HUES6 (cell line): ENCODE data around the gene KCNJ6.
"Not testable (repeated sequence)": the region's sequence is repeated elsewhere in the genome, so short reads cannot be mapped to it uniquely, and the experiment has no call there.

Experiments
- H3K27ac ChIP-seq: 2 replicates; pipeline ENCODE4 v1.7.0; 2013; ENCODE audit warnings: low read depth, mild to moderate bottlenecking, low read length, inconsistent platforms
- H3K27me3 ChIP-seq: 2 replicates; pipeline ENCODE4 v1.6.1; 2013; ENCODE audit warnings: low read length; ENCODE audit not compliant: control insufficient read depth, insufficient read depth
- H3K36me3 ChIP-seq: 2 replicates; pipeline ENCODE4 v1.6.1; 2013; ENCODE audit warnings: low read length; ENCODE audit not compliant: control insufficient read depth, insufficient read depth
- H3K4me1 ChIP-seq: 2 replicates; pipeline ENCODE4 v1.6.1; 2013; ENCODE audit warnings: low read length; ENCODE audit not compliant: control insufficient read depth, insufficient read depth
- H3K4me3 ChIP-seq: 2 replicates; pipeline ENCODE4 v1.5.1; 2013; ENCODE audit warnings: low read depth, low read length
- H3K9ac ChIP-seq: one replicate; pipeline ENCODE4 v1.6.1; 2013; ENCODE audit warnings: mild to moderate bottlenecking, low read length
- H3K9me3 ChIP-seq: 2 replicates; pipeline ENCODE4 v1.6.1; 2013; ENCODE audit warnings: low read depth, low read length; ENCODE audit not compliant: control insufficient read depth, insufficient read depth

The KCNJ6 gene

GRCh38 chr21:37737996-37738395 is 178.3 kb downstream of the KCNJ6 start:
- Histone ChIP-seq H3K27ac (no peak overlapping the region), H3K9ac (no peak overlapping the region), H3K4me1 (peaks cover 7% of the 10 kb centered on the region; the same call in 1 of the 2 replicates), H3K4me3 (no peak overlapping the region), H3K27me3 (no peaks in the 10 kb centered on the region), H3K9me3 (no peaks in the 10 kb centered on the region), H3K36me3 (no peaks in the 10 kb centered on the region)

DNA sequence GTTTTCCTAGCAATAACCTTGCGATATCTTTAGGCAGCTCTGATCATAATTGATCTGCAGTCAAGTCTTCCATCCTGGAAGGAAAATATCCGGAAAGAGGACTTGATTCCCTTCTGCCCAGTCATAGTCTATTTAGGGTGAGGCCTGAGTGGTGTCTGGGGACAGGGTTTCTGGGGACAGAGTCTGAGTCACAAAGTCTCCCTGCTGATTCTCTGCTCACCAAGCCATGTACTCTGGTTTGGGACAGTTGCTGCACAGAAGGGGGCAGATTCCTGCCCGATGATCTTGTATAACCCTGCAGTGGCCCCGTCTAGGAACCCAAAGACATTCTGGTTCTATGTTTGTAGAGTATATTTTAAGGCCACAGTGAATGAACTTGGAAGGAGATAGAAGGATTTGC is 178.8 kb downstream of the KCNJ6 start:
- Histone ChIP-seq H3K4me3 (no peak overlapping the region), H3K27me3 (no peaks in the 10 kb centered on the region), H3K36me3 (no peaks in the 10 kb centered on the region), H3K27ac (no peak overlapping the region), H3K9me3 (no peaks in the 10 kb centered on the region), H3K9ac (no peak overlapping the region), H3K4me1 (peaks cover 7% of the 10 kb centered on the region; the same call in 1 of the 2 replicates)

- Histone ChIP-seq H3K27me3 (no peaks in the 10 kb centered on the region), H3K9ac (no peak overlapping the region), H3K4me1 (peaks cover 7% of the 10 kb centered on the region; the same call in 1 of the 2 replicates), H3K27ac (no peak overlapping the region), H3K9me3 (no peaks in the 10 kb centered on the region), H3K4me3 (no peak overlapping the region), H3K36me3 (no peaks in the 10 kb centered on the region)
Measured at GRCh38 chr21:37734846-37735245, 181.4 kb downstream of the KCNJ6 start.

DNA sequence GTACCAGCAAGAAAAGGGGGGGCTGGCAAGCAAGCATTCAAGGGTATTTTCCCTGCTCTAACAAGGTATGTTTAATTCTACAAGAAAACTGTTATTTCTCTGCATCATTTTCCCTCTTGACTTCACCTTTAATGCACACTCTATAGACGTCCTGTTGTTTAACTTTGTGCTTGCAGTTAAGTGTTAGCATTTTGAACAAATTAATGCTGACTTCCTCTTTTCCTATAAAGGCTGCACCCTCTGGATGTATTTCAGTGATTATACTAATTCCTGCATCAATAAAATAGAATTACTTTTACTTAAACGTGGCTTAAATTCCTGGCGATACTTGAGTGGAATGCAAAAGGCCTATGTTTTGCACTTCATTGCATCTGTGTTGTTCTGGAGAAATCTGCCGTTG is 183.3 kb downstream of the KCNJ6 start:
- Histone ChIP-seq H3K9ac (no peak overlapping the region), H3K27me3 (no peaks in the 10 kb centered on the region), H3K36me3 (no peaks in the 10 kb centered on the region), H3K9me3 (no peaks in the 10 kb centered on the region), H3K27ac (no peak overlapping the region), H3K4me1 (peaks cover 7% of the 10 kb centered on the region; the same call in 1 of the 2 replicates), H3K4me3 (no peak overlapping the region)

GRCh38 chr21:37724201-37724600 is 192.1 kb downstream of the KCNJ6 start:
- Histone ChIP-seq H3K27ac (no peak overlapping the region), H3K9me3 (no peaks in the 10 kb centered on the region), H3K9ac (no peak overlapping the region), H3K4me1 (no peaks in the 10 kb centered on the region), H3K27me3 (no peaks in the 10 kb centered on the region), H3K36me3 (no peaks in the 10 kb centered on the region), H3K4me3 (no peak overlapping the region)

DNA sequence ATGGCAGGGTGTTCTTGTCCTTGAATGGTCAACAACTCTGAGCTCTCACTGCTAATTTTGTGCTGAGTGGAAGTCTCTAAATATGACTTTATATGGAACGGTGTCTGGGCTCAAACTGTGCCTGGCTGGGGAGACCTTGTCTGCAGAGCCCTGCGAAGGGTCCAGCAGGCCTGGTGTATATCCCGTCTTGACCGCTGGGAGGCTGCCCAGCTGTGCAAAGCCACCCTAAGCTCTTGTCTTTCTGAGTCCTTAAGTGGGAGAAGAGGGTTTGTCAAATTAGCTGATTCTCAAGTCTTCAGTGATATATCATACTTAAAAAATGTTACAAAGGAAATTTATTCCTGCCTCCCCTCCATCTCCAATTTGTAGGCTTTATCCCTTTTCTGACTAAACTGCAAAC is 198.7 kb downstream of the KCNJ6 start:
- H3K27ac ChIP-seq = no peak overlapping the region
- no peaks in the 10 kb centered on the region for H3K4me1 ChIP-seq
- H3K9me3 ChIP-seq = no peaks in the 10 kb centered on the region
- H3K36me3 ChIP-seq = no peaks in the 10 kb centered on the region
- no peak overlapping the region for H3K9ac ChIP-seq
- no peak overlapping the region for H3K4me3 ChIP-seq
- no peaks in the 10 kb centered on the region for H3K27me3 ChIP-seq

DNA sequence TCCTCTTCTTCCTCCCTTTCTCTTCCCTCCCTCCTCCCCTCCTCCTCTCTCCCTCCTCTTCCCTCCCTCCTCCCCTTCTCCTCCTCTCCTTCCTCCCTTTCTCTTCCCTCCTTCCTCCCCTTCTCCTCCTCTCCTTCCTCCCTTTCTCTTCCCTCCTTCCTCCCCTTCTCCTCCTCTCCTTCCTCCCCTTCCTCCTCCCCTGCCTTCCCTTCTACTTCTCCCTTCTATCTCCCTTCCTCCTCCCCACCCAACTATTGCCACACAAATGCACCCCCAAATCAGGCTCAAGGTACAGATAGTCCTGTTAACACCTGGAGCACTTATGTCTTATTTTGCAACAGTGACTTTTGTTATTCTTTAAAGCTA is 203.7 kb downstream of the KCNJ6 start:
- H3K27ac ChIP-seq, H3K4me1 ChIP-seq, H3K4me3 ChIP-seq, H3K9me3 ChIP-seq, H3K36me3 ChIP-seq, H3K9ac ChIP-seq, H3K27me3 ChIP-seq: not testable (repeated sequence)

DNA sequence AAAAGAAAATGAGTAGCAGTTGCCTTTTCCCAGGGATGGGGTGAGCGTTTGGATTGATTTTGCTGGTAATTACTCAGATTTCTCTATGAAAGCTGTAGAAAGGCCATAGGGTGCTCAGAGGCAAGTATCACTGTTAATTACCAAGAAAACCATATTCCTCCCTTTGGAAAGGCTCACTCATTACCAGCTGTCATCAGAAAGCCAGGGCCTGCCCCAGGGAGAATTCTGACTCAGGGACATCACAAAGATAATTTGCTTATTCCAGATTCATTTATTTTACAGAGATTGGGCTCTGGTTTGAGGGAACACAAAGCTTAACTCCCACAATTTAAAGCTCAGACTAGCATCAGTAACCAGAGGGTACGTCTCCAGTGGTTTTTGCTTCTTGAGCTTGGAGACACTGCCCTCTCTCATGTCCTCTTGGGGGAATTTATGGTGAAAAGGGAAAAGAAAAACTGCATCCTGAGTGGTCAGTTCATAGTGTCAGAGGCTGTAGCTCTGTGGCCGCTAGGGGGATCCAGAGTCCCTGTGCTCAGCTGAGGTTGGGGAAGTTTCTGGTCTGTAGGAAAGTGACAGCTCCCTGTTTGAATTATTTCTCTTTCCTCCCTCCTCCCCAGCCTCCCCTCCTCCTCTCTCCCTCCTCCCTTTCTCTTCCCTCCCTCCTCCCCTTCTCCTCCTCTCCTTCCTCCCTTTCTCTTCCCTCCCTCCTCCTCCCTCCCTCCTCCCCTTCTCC is 204.3 kb downstream of the KCNJ6 start:
- no peaks in the 10 kb centered on the region for H3K9me3 ChIP-seq
- H3K27ac ChIP-seq = no peak overlapping the region
- H3K36me3 ChIP-seq = no peaks in the 10 kb centered on the region
- no peak overlapping the region for H3K4me3 ChIP-seq
- H3K27me3 ChIP-seq = no peaks in the 10 kb centered on the region
- H3K9ac ChIP-seq = no peak overlapping the region
- H3K4me1 ChIP-seq = 0 out of 2 replicates have a peak, but pooled peaks cover 4% of the 10 kb centered on the region

DNA sequence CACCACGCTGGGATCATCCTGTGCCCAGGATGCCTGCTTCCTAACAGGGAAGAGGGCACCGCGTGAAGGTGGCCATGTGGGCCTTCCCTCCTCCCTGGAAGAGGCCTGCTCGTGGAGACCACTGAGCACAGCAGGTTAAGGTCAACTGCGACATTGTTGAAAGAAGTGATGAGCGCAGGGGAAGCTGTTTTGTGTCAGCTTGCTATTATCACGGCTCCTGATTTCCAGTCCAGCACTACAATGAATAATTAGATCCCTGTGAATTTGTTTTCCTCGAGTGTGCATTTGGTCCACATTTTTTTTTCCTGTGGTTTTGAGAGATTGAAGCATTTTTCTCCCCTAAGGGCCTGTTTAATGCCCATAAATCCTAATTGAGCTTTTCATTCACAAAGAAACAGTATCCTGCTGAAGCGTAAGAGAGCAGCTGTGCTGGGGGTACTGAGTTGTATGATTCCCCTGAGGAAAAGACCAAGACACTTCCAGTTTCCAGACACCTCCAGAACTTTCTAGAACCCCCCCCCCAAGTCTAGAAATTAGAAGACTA is 204.9 kb downstream of the KCNJ6 start:
- H3K9me3 ChIP-seq = no peaks in the 10 kb centered on the region
- H3K9ac ChIP-seq = no peak overlapping the region
- H3K27ac ChIP-seq = no peak overlapping the region
- H3K36me3 ChIP-seq = no peaks in the 10 kb centered on the region
- H3K4me3 ChIP-seq = no peak overlapping the region
- no peaks in the 10 kb centered on the region for H3K27me3 ChIP-seq
- H3K4me1 ChIP-seq = 0 out of 2 replicates have a peak, but pooled peaks cover 4% of the 10 kb centered on the region

DNA sequence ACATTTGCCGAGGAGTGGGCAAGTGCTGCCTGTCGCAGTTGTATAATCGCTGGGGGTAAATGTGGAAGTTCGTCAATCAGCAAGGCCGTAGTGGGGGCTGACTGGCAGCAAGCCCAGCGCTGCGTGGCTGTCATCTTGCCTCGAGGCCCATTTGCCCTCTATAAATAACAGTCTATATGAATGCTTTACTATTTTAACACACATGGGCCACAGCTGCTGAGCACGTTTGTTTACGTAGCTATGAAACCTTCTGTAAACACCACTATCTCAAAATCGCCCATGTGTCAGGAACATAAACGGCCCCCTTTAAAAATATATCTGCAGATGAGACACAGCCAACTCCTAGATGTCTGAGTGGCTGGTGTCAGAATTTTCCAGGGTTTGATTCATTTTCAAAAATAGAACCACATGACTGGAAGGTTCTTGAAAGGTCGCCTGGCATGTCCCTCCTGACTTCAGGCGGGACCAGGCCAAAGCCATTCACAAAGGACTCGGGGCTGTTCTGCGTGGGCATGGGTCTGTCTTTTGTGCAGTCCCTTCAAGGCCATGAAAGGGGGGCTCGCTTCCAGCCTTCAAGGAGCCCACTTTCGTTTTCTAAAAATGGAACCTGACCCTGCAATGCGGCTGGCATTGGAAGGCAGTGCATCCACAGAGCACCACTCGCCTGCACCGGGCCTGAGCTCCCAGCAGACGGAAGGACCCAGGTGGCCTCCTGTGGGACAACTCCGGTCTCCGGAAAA is 205.5 kb downstream of the KCNJ6 start:
- 0 out of 2 replicates have a peak, but pooled peaks cover 4% of the 10 kb centered on the region for H3K4me1 ChIP-seq
- H3K36me3 ChIP-seq = no peaks in the 10 kb centered on the region
- no peak overlapping the region for H3K27ac ChIP-seq
- no peak overlapping the region for H3K9ac ChIP-seq
- H3K4me3 ChIP-seq = no peak overlapping the region
- no peaks in the 10 kb centered on the region for H3K27me3 ChIP-seq
- no peaks in the 10 kb centered on the region for H3K9me3 ChIP-seq

DNA sequence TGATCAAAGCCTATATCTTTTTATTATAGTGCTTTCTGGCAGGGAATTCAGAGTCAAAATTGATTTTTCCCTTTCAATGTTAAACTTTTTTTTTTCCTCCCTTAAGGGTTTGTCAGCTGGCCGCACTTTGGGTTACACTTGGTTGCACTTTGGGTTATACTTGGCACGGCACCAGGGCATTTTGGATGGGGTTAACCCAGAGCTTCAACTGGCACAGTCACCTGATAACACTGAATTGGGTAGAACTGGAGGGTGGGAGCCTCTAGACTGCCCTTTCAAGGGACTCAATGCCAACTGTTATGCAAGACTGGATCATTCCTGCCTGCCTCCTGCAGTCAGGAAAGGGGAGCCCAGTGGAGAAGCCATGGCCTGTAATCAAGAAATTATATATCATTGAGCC is 211.5 kb downstream of the KCNJ6 start:
- Histone ChIP-seq H3K4me1 (no peaks in the 10 kb centered on the region), H3K36me3 (no peaks in the 10 kb centered on the region), H3K9me3 (no peaks in the 10 kb centered on the region), H3K27me3 (no peaks in the 10 kb centered on the region; the same call in 1 of the 2 replicates), H3K4me3 (no peak overlapping the region), H3K9ac (no peak overlapping the region), H3K27ac (no peak overlapping the region)
